ENCODE results near the gene MED27.

The MED27 gene

DNA sequence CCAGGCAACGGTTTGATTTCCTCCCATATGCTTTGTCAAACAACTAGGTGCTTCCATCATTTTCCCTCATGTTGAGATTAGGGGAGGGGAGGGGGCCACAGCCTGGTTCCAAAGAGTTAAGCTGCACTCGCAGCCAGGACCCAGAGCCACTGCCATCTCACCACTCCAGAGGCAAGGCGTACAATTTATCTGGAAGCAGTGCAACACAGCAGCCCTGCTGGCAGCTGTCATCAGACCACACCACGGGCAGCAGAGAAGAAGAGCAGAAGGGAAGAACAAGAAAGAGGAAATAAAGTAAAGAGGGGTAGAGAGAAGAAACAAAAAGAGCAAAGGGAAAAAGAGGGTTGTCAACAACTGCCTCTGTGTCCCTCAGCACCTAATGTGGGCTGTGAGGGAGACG is 38.9 kb downstream of the MED27 start:
- TF ChIP-seq ZFX (IDR thresholded peaks at IDR 0.05): no peak
- H3K27ac ChIP-seq: no peak overlapping the region

DNA sequence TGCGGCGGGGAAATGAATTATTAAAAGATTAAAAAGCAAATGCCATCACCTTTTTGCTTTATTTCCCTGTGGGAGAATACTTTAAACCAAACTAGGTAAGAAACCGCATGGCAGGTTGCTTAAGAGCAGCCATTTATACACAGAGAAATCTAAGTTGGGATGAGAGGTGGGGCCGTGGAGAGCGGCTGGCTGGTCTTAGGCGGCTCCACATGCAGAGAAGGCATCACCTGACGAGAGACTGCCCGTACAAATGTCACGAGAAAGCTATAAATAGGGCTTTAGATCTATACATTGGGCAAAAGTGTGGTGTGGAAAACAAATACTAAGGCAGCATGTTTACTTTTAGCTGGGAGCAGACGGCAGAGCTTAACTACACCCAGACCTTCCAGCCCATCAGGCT is 39.4 kb downstream of the MED27 start:
- TF ChIP-seq ZFX (IDR thresholded peaks at IDR 0.05): no peak
- TF ChIP-seq, protein P1, sequence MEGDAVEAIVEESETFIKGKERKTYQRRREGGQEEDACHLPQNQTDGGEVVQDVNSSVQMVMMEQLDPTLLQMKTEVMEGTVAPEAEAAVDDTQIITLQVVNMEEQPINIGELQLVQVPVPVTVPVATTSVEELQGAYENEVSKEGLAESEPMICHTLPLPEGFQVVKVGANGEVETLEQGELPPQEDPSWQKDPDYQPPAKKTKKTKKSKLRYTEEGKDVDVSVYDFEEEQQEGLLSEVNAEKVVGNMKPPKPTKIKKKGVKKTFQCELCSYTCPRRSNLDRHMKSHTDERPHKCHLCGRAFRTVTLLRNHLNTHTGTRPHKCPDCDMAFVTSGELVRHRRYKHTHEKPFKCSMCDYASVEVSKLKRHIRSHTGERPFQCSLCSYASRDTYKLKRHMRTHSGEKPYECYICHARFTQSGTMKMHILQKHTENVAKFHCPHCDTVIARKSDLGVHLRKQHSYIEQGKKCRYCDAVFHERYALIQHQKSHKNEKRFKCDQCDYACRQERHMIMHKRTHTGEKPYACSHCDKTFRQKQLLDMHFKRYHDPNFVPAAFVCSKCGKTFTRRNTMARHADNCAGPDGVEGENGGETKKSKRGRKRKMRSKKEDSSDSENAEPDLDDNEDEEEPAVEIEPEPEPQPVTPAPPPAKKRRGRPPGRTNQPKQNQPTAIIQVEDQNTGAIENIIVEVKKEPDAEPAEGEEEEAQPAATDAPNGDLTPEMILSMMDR (conservative IDR thresholded peaks at IDR 0.05): no peak
- H3K27ac ChIP-seq: no peak overlapping the region

DNA sequence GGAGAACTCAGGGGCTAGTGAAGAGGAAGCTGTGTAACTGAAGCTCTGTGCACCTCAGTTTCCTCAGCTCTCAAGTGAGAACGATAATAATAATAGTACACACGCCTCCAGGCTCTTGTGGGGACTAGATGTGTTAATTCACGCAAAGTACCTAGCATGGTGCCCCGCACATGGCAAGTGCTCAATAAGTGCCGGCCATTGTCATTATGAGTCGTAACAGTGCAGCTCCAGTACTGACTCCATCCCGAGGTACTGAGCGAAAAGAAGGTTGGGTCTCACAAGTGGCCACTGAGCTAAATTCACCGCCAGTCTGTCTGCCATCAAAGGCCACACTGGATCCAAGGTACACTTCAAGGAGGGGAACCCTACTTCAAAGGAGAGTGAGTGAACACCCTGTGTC is 40.4 kb downstream of the MED27 start:
- TF ChIP-seq ZFX (IDR thresholded peaks at IDR 0.05): no peak
- TF ChIP-seq, protein P1 (conservative IDR thresholded peaks at IDR 0.05): no peak
- no peak overlapping the region for H3K27ac ChIP-seq

DNA sequence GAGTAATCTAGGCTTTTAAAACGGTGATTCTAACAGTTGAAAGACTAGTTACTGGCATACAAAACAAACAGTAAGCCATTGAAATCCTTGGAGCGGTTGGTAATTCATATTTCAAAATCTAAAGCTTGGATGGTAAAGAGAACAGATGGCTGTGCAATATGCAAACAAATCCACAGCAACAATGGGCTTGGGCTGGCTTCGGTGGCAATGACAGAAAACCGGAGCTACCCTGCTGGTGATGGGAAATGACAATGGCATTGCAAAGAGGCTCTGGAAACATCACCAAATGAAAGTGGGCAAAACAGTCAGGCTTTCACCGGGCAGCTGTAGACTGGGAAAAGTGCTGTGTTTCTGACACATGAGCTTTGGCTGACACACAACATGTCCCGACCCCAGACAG is 42.2 kb downstream of the MED27 start:
- H3K27ac ChIP-seq: no peak overlapping the region
- no peak for TF ChIP-seq ZFX (IDR thresholded peaks at IDR 0.05)
- TF ChIP-seq, protein P1 (conservative IDR thresholded peaks at IDR 0.05): no peak

DNA sequence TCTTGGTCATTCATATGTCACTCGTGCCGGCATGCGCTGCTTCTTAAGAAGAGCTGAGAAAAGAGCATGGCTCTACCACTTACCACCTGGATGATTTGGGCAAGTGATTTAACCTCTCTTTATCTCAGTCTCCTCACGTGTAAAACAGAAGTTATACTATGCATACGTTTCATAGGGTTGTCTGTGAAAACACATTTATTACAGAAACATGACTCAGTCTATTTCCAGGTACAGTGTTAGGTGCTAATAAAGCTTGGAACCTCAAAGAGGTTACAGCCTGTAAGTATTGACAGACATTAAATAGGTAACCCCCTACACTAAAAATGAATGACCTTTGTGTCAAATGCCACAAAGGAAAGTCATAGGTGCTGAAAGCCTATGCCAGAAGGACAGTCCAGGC is 43.1 kb downstream of the MED27 start:
- TF ChIP-seq, protein P1 (conservative IDR thresholded peaks at IDR 0.05): no peak
- TF ChIP-seq ZFX (IDR thresholded peaks at IDR 0.05): no peak
- no peak overlapping the region for H3K27ac ChIP-seq

DNA sequence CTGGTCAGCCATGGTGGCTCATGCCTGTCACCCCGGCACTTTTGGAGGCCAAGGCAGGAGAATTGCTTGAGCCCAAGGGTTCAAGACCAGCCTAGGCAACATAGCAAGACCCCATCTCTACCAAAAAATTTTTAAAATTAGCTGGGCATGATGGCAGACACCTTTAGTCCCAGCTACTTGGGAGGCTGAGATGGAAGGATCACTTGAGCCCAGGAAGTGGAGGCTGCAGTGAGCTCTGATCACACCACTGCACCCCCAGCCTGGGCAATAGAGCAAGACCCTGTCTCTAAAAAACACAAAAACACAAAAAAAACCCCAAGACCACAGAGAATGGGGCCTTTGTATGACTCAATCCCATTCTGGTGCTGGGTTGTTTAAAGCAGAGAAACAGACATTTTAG is 44.0 kb downstream of the MED27 start:
- H3K27ac ChIP-seq: no peak overlapping the region
- no peak for TF ChIP-seq ZFX (IDR thresholded peaks at IDR 0.05)
- TF ChIP-seq, protein P1 (conservative IDR thresholded peaks at IDR 0.05): no peak

DNA sequence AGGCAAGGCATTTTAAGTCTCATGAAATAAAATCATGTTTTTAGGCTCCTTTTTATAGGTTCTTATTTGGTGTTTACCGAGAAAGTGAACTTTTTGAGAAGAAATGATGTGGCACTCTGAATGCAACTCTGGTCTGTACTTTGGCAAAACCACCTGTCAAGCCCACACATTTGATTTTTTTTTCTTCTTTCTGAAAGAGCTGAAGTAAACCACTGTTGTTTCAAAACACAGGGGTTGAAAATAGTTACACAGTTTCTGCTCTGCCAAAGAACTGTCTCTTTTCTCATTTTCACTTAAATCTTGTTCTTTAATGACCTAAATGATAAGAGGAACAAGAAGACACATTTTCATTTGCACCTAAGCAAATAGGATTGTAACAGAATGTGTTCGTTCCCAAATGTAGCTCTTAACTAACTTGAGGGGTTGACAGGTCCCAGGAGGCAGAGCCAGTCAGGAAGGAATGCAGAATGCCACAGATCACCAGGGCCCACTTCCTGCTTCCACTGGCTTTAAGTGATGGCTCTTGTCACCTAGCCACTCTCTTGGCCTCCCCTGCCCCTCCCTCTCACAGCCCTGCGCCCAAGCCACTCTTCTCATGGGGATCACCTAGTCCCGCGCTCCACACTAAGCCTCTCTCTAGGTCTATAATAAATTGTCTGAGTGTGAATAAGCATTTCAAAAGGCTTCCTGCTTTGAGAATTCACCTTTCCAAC is 47.3 kb downstream of the MED27 start:
- H3K27ac ChIP-seq: no peak overlapping the region
- TF ChIP-seq, protein P1 (conservative IDR thresholded peaks at IDR 0.05): no peak
- TF ChIP-seq ZFX (IDR thresholded peaks at IDR 0.05): no peak

All from C4-2B (cell line).